Measurements from ENCODE around the gene NCOA7. TPM values are rescaled to one million over a fixed set of nuclear protein-coding genes. Genes with fewer than 3 reads are reported as not detected.

Gene NCOA7
- total and polyA plus RNA-seq, 10 of the 15 experiments (the other 5 are each of a cell fraction or from before 2014, with no cell fraction given): 18.9 to 50.3 (median 34.2) TPM

DNA sequence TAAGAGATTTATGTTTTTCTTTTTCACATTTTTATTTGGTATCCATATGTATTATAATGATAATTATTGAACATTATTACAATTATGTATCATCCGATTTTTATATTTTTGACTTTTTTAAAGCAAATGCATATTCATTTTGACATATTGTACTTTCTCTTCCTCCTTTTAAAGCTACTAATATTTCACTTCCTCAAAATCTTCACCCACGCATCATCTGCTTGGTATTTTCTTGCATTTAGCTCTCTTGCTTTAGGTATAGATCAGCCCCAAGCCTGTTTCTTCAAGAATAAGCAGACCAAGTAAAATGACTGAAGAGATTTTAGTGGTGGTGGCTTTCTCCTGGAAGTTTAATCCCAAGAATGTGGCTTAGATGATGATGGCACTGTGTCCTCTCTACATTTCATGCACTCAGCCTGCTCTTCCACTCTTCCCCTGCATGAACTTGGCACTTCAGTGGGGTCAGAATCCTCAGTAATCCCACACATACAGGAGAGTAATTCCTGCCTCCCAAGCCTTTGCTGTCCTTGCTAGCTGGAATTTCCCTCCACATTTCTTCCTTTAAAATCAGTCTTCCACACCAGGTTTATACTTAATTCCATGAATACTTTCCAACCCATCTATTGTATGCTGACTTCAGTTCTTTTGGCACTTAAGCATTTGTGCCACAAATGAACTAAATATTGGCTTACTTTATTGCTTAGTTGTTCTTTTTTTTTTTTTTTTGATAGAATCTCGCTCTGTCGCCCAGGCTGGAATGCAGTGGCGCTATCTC, 8.2 kb downstream of the NCOA7 start (continued):
- TF ChIP-seq ZNF687 (IDR thresholded peaks at IDR 0.05) (no peak), NR2C1 (IDR thresholded peaks at IDR 0.05) (no peak), RBBP5 (conservative IDR thresholded peaks at IDR 0.05) (no peak), ZNF384 (IDR thresholded peaks at IDR 0.05; ENCODE audit: borderline replicate concordance, low read depth, low read length) (peak; percentile 18; the same call in 1 of the 2 replicates), BCL11A (IDR thresholded peaks at IDR 0.05; ENCODE audit: low read depth, low read length) (peak; percentile 95), JUNB (IDR thresholded peaks at IDR 0.05) (peak; percentile 92), POU2F2 (IDR thresholded peaks at IDR 0.05; ENCODE audit: borderline replicate concordance, low read depth, low read length) (peak; percentile 90), ATF2 (IDR thresholded peaks at IDR 0.05; ENCODE audit: low read length) (peak; percentile 94), CHD2 (IDR thresholded peaks at IDR 0.05; ENCODE audit: borderline replicate concordance, low read depth, low read length) (peak; percentile 60; the same call in 1 of the 2 replicates), RAD51 (IDR thresholded peaks at IDR 0.05) (no peak; the same call in 1 of the 2 replicates), POLR2AphosphoS2 (IDR thresholded peaks at IDR 0.05; ENCODE audit: low read depth, low read length) (no peak), ZNF207 (IDR thresholded peaks at IDR 0.05; ENCODE audit: borderline replicate concordance) (no peak), BCL3 (IDR thresholded peaks at IDR 0.05; ENCODE audit: borderline replicate concordance, insufficient read depth, low read depth, low read length, poor library complexity, severe bottlenecking) (no peak), ZNF217 (IDR thresholded peaks at IDR 0.05) (0 out of 2 replicates have a peak, but pooled peaks have one; percentile 38)
- TF ChIP-seq, protein P1, sequence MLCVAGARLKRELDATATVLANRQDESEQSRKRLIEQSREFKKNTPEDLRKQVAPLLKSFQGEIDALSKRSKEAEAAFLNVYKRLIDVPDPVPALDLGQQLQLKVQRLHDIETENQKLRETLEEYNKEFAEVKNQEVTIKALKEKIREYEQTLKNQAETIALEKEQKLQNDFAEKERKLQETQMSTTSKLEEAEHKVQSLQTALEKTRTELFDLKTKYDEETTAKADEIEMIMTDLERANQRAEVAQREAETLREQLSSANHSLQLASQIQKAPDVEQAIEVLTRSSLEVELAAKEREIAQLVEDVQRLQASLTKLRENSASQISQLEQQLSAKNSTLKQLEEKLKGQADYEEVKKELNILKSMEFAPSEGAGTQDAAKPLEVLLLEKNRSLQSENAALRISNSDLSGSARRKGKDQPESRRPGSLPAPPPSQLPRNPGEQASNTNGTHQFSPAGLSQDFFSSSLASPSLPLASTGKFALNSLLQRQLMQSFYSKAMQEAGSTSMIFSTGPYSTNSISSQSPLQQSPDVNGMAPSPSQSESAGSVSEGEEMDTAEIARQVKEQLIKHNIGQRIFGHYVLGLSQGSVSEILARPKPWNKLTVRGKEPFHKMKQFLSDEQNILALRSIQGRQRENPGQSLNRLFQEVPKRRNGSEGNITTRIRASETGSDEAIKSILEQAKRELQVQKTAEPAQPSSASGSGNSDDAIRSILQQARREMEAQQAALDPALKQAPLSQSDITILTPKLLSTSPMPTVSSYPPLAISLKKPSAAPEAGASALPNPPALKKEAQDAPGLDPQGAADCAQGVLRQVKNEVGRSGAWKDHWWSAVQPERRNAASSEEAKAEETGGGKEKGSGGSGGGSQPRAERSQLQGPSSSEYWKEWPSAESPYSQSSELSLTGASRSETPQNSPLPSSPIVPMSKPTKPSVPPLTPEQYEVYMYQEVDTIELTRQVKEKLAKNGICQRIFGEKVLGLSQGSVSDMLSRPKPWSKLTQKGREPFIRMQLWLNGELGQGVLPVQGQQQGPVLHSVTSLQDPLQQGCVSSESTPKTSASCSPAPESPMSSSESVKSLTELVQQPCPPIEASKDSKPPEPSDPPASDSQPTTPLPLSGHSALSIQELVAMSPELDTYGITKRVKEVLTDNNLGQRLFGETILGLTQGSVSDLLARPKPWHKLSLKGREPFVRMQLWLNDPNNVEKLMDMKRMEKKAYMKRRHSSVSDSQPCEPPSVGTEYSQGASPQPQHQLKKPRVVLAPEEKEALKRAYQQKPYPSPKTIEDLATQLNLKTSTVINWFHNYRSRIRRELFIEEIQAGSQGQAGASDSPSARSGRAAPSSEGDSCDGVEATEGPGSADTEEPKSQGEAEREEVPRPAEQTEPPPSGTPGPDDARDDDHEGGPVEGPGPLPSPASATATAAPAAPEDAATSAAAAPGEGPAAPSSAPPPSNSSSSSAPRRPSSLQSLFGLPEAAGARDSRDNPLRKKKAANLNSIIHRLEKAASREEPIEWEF (IDR thresholded peaks at IDR 0.05; ENCODE audit: insufficient replicate concordance, low read depth, low read length): peak; percentile 79

All from GM12878 (cell line).